ENCODE measurements around the gene NRG3. TPM values are rescaled to one million over a fixed set of nuclear protein-coding genes. Genes with fewer than 3 reads are reported as not detected.

The NRG3 gene
- total RNA-seq, 2 experiments from 2014 or later, result not detected

GRCh38 chr10:82191653-82192052 is 316.7 kb downstream of the NRG3 start:
- H3K36me3 Mint-ChIP-seq, result no peaks in the 10 kb centered on the region

GRCh38 chr10:82192665-82193064 is 317.7 kb downstream of the NRG3 start:
- H3K4me3 Mint-ChIP-seq, result no peak overlapping the region
- no peaks in the 10 kb centered on the region for H3K27me3 Mint-ChIP-seq
- H3K27ac Mint-ChIP-seq, result no peak overlapping the region
- no peaks in the 10 kb centered on the region for H3K36me3 Mint-ChIP-seq
- ATAC-seq (ENCODE audit: low read depth) (no peak), DNase-seq (no peak)
- no peaks in the 10 kb centered on the region for H3K4me1 Mint-ChIP-seq
- H3K9me3 Mint-ChIP-seq, result peaks cover 6% of the 10 kb centered on the region
- POLR2A ChIA-PET, result no interaction called here

More at GRCh38 chr10:82191653-82192052, 316.7 kb downstream of the NRG3 start:
- H3K4me3 Mint-ChIP-seq, result no peak overlapping the region
- H3K4me1 Mint-ChIP-seq, result no peaks in the 10 kb centered on the region
- DNase-seq (no peak), ATAC-seq (ENCODE audit: low read depth) (no peak)
- H3K9me3 Mint-ChIP-seq, result peaks cover 6% of the 10 kb centered on the region
- POLR2A ChIA-PET, result no interaction called here
- H3K27me3 Mint-ChIP-seq, result no peaks in the 10 kb centered on the region
- no peak overlapping the region for H3K27ac Mint-ChIP-seq

- Mint-ChIP-seq H3K4me1 (no peaks in the 10 kb centered on the region), H3K27ac (no peak overlapping the region), H3K27me3 (no peaks in the 10 kb centered on the region), H3K36me3 (no peaks in the 10 kb centered on the region), H3K9me3 (peaks cover 6% of the 10 kb centered on the region), H3K4me3 (no peak overlapping the region)
- POLR2A ChIA-PET, result no interaction called here
- ATAC-seq (ENCODE audit: low read depth) (no peak), DNase-seq (no peak)
Measured at GRCh38 chr10:82194419-82194818, 319.4 kb downstream of the NRG3 start.

GRCh38 chr10:82206831-82207230 is 331.8 kb downstream of the NRG3 start:
- Mint-ChIP-seq H3K4me1 (no peaks in the 10 kb centered on the region), H3K4me3 (no peak overlapping the region), H3K36me3 (no peaks in the 10 kb centered on the region), H3K27me3 (no peaks in the 10 kb centered on the region), H3K9me3 (peaks cover 3% of the 10 kb centered on the region), H3K27ac (no peak overlapping the region)
- DNase-seq, result no peak
- no peak for ATAC-seq (ENCODE audit: low read depth)
- POLR2A ChIA-PET, result no interaction called here

GRCh38 chr10:82208726-82209125 is 333.7 kb downstream of the NRG3 start:
- Mint-ChIP-seq H3K4me3 (no peak overlapping the region), H3K4me1 (no peaks in the 10 kb centered on the region), H3K36me3 (no peaks in the 10 kb centered on the region), H3K27me3 (no peaks in the 10 kb centered on the region), H3K9me3 (peaks cover 3% of the 10 kb centered on the region), H3K27ac (no peak overlapping the region)
- ATAC-seq (ENCODE audit: low read depth), result no peak
- DNase-seq, result no peak
- POLR2A ChIA-PET, result no interaction called here

GRCh38 chr10:82210331-82210730 is 335.3 kb downstream of the NRG3 start:
- Mint-ChIP-seq H3K36me3 (no peaks in the 10 kb centered on the region), H3K4me3 (no peak overlapping the region), H3K9me3 (no peaks in the 10 kb centered on the region), H3K4me1 (no peaks in the 10 kb centered on the region), H3K27ac (no peak overlapping the region), H3K27me3 (no peaks in the 10 kb centered on the region)
- POLR2A ChIA-PET, result no interaction called here
- ATAC-seq (ENCODE audit: low read depth) (no peak), DNase-seq (no peak)

- H3K36me3 Mint-ChIP-seq, result no peaks in the 10 kb centered on the region
- H3K4me3 Mint-ChIP-seq, result no peak overlapping the region
- no peaks in the 10 kb centered on the region for H3K4me1 Mint-ChIP-seq
- no peaks in the 10 kb centered on the region for H3K9me3 Mint-ChIP-seq
- POLR2A ChIA-PET, result no interaction called here
- no peak overlapping the region for H3K27ac Mint-ChIP-seq
- ATAC-seq (ENCODE audit: low read depth) (no peak), DNase-seq (no peak)
- H3K27me3 Mint-ChIP-seq, result no peaks in the 10 kb centered on the region
Measured at GRCh38 chr10:82211346-82211745, 336.4 kb downstream of the NRG3 start.

GRCh38 chr10:82212753-82213152 is 337.8 kb downstream of the NRG3 start:
- no peaks in the 10 kb centered on the region for H3K4me1 Mint-ChIP-seq
- ATAC-seq (ENCODE audit: low read depth) (no peak), DNase-seq (no peak)
- H3K4me3 Mint-ChIP-seq, result no peak overlapping the region
- no peaks in the 10 kb centered on the region for H3K9me3 Mint-ChIP-seq
- no peaks in the 10 kb centered on the region for H3K27me3 Mint-ChIP-seq
- no peak overlapping the region for H3K27ac Mint-ChIP-seq
- POLR2A ChIA-PET, result no interaction called here
- no peaks in the 10 kb centered on the region for H3K36me3 Mint-ChIP-seq

GRCh38 chr10:82213784-82214183 is 338.8 kb downstream of the NRG3 start:
- no peaks in the 10 kb centered on the region for H3K36me3 Mint-ChIP-seq
- no peak overlapping the region for H3K4me3 Mint-ChIP-seq
- H3K4me1 Mint-ChIP-seq, result no peaks in the 10 kb centered on the region
- DNase-seq, result no peak
- no peak overlapping the region for H3K27ac Mint-ChIP-seq
- POLR2A ChIA-PET, result no interaction called here
- no peak for ATAC-seq (ENCODE audit: low read depth)
- H3K27me3 Mint-ChIP-seq, result no peaks in the 10 kb centered on the region
- no peaks in the 10 kb centered on the region for H3K9me3 Mint-ChIP-seq

- H3K9me3 Mint-ChIP-seq, result no peaks in the 10 kb centered on the region
- H3K36me3 Mint-ChIP-seq, result no peaks in the 10 kb centered on the region
- no peak for DNase-seq
- H3K4me1 Mint-ChIP-seq, result no peaks in the 10 kb centered on the region
- no peak overlapping the region for H3K4me3 Mint-ChIP-seq
- no peaks in the 10 kb centered on the region for H3K27me3 Mint-ChIP-seq
- POLR2A ChIA-PET, result no interaction called here
- H3K27ac Mint-ChIP-seq, result no peak overlapping the region
- ATAC-seq (ENCODE audit: low read depth), result no peak
Measured at GRCh38 chr10:82221056-82221455, 346.1 kb downstream of the NRG3 start.

GRCh38 chr10:82221601-82222149 is 346.7 kb downstream of the NRG3 start:
- Mint-ChIP-seq H3K4me3 (no peak overlapping the region), H3K4me1 (no peaks in the 10 kb centered on the region), H3K27ac (no peak overlapping the region), H3K36me3 (no peaks in the 10 kb centered on the region), H3K9me3 (no peaks in the 10 kb centered on the region), H3K27me3 (no peaks in the 10 kb centered on the region)
- no peak for DNase-seq
- no peak for ATAC-seq (ENCODE audit: low read depth)
- POLR2A ChIA-PET, result no interaction called here

- Mint-ChIP-seq H3K4me3 (no peak overlapping the region), H3K27ac (no peak overlapping the region), H3K27me3 (no peaks in the 10 kb centered on the region), H3K9me3 (peaks cover 1% of the 10 kb centered on the region), H3K36me3 (no peaks in the 10 kb centered on the region), H3K4me1 (no peaks in the 10 kb centered on the region)
- POLR2A ChIA-PET, result no interaction called here
- DNase-seq (no peak), ATAC-seq (ENCODE audit: low read depth) (no peak)
Measured at GRCh38 chr10:82228701-82229100, 353.7 kb downstream of the NRG3 start.

- no peaks in the 10 kb centered on the region for H3K27me3 Mint-ChIP-seq
- POLR2A ChIA-PET, result no interaction called here
- no peak overlapping the region for H3K4me3 Mint-ChIP-seq
- ATAC-seq (ENCODE audit: low read depth) (no peak), DNase-seq (no peak)
- no peak overlapping the region for H3K27ac Mint-ChIP-seq
- no peaks in the 10 kb centered on the region for H3K36me3 Mint-ChIP-seq
- H3K4me1 Mint-ChIP-seq, result no peaks in the 10 kb centered on the region
- peaks cover under 1% of the 10 kb centered on the region for H3K9me3 Mint-ChIP-seq
Measured at GRCh38 chr10:82234173-82234572, 359.2 kb downstream of the NRG3 start.

GRCh38 chr10:82236084-82236731 is 361.2 kb downstream of the NRG3 start:
- H3K27ac Mint-ChIP-seq, result no peak overlapping the region
- DNase-seq (no peak), ATAC-seq (ENCODE audit: low read depth) (no peak)
- no peak overlapping the region for H3K4me3 Mint-ChIP-seq
- H3K27me3 Mint-ChIP-seq, result no peaks in the 10 kb centered on the region
- no peaks in the 10 kb centered on the region for H3K4me1 Mint-ChIP-seq
- no peaks in the 10 kb centered on the region for H3K36me3 Mint-ChIP-seq
- H3K9me3 Mint-ChIP-seq, result no peaks in the 10 kb centered on the region
- POLR2A ChIA-PET, result interaction anchor here (0.7 kb wide), 1 partner anchor 687 kb away, joined by 8 read pairs; no protein-coding TSS in a partner anchor

All from activated naive CD8-positive, alpha-beta T cell treated with anti-CD3 and anti-CD28 coated beads, Interleukin-2, amount 10 ng/mL, durations not matched to agents 7 days and 5 days (primary cell).